Inflammatory macrophage treated with lipopolysaccharide for 4 hours (primary cell): ENCODE measurements around the gene TMEM95.

Source experiments
- DNase-seq: peaks from one replicate; pipeline ENCODE4 v3.0.0-alpha.2; 2020

The TMEM95 gene

GRCh38 chr17:7380855-7381683 is 26.1 kb downstream of the TMEM95 start, which contains the start of gene TNK1:
TSS of gene TNK1 (plus strand) at chr17:7381089. CDS start at chr17:7382927, 1,838 bp downstream.
- no peak for DNase-seq

GRCh38 chr17:7382901-7383300 is 27.9 kb downstream of the TMEM95 start:
- no peak for DNase-seq

- DNase-seq: no peak
These were observed 28.4 kb downstream of the TMEM95 start for GRCh38 chr17:7383371-7383741.

- peak; percentile 26 for DNase-seq
These were observed 29.0 kb downstream of the TMEM95 start for GRCh38 chr17:7383742-7384488.

- no peak for DNase-seq
These were observed 29.6 kb downstream of the TMEM95 start for GRCh38 chr17:7384489-7385081.

GRCh38 chr17:7388856-7389255 is 33.9 kb downstream of the TMEM95 start:
- no peak for DNase-seq

- no peak for DNase-seq
These were observed 35.3 kb downstream of the TMEM95 start for GRCh38 chr17:7389924-7390910.

GRCh38 chr17:7391307-7391706 is 36.4 kb downstream of the TMEM95 start:
- DNase-seq: no peak

GRCh38 chr17:7392696-7393612 is 38.0 kb downstream of the TMEM95 start:
- no peak for DNase-seq

GRCh38 chr17:7393613-7394451 is 38.9 kb downstream of the TMEM95 start:
- no peak for DNase-seq

GRCh38 chr17:7394452-7395191 is 39.7 kb downstream of the TMEM95 start, which contains the start of gene PLSCR3:
TSS of gene PLSCR3 (minus strand) at chr17:7394525. CDS start at chr17:7394110, 415 bp downstream.
- peak; percentile 81 for DNase-seq

GRCh38 chr17:7396147-7396546 is 41.2 kb downstream of the TMEM95 start:
- no peak for DNase-seq

- no peak for DNase-seq
These were observed 43.7 kb downstream of the TMEM95 start for GRCh38 chr17:7398612-7399011.

GRCh38 chr17:7403043-7403726 is 48.2 kb downstream of the TMEM95 start:
- DNase-seq: no peak

- no peak for DNase-seq
These were observed 48.7 kb downstream of the TMEM95 start for GRCh38 chr17:7403727-7403976.

- DNase-seq: peak; percentile 100
These were observed 49.2 kb downstream of the TMEM95 start, which contains the start of gene TMEM256 for GRCh38 chr17:7403977-7404736. TSS of gene TMEM256 (minus strand) at chr17:7404097. CDS start at chr17:7404084, 13 bp downstream.

GRCh38 chr17:7404737-7405349 is 49.9 kb downstream of the TMEM95 start:
- no peak for DNase-seq
